HG03045 (cell line): Measurements from ENCODE around the gene TRIM47.
"Not testable (repeated sequence)": the region's sequence is repeated elsewhere in the genome, so short reads cannot be mapped to it uniquely, and the experiment has no call there.

Experiments used
- ATAC-seq: cut with Tn5 transposase; IDR thresholded peaks from one replicate; pipeline ENCODE4 v1.9.1; 2021; ENCODE audit warnings: mild to moderate bottlenecking, moderate library complexity; ENCODE audit not compliant: unreplicated experiment

Gene TRIM47

GRCh38 chr17:75869282-75870141 lies 8.9 kb downstream of the TRIM47 start:
- no peak for ATAC-seq

GRCh38 chr17:75868730-75869281 lies 9.6 kb downstream of the TRIM47 start:
- ATAC-seq, result not testable (repeated sequence)

- not testable (repeated sequence) for ATAC-seq
These were observed 12.8 kb downstream of the TRIM47 start for GRCh38 chr17:75865404-75866188.

- ATAC-seq, result peak; percentile 9
These were observed 13.5 kb downstream of the TRIM47 start for GRCh38 chr17:75864887-75865286.

GRCh38 chr17:75864448-75864871 lies 13.9 kb downstream of the TRIM47 start:
- peak; percentile 82 for ATAC-seq

GRCh38 chr17:75861927-75862317 lies 16.5 kb downstream of the TRIM47 start:
- ATAC-seq, result no peak

GRCh38 chr17:75859358-75859757 lies 19.0 kb downstream of the TRIM47 start:
- not testable (repeated sequence) for ATAC-seq

- no peak for ATAC-seq
These were observed 22.2 kb downstream of the TRIM47 start for GRCh38 chr17:75856062-75856756.

- peak; percentile 88 for ATAC-seq
These were observed 22.9 kb downstream of the TRIM47 start, which contains the start of gene WBP2 for GRCh38 chr17:75855310-75856061. Gene WBP2, minus strand, starts transcription at chr17:75855335. Its CDS starts 38 bp downstream, at chr17:75855297.

GRCh38 chr17:75854881-75855309 lies 23.5 kb downstream of the TRIM47 start:
- no peak for ATAC-seq

GRCh38 chr17:75854101-75854748 lies 24.2 kb downstream of the TRIM47 start:
- no peak for ATAC-seq

- ATAC-seq, result no peak
These were observed 24.9 kb downstream of the TRIM47 start for GRCh38 chr17:75853433-75853832.

GRCh38 chr17:75851693-75851991 lies 26.7 kb downstream of the TRIM47 start:
- ATAC-seq, result not testable (repeated sequence)

- ATAC-seq, result no peak
These were observed 27.3 kb downstream of the TRIM47 start for GRCh38 chr17:75850928-75851692.

GRCh38 chr17:75849724-75850123 lies 28.7 kb downstream of the TRIM47 start:
- ATAC-seq, result no peak

GRCh38 chr17:75849279-75849646 lies 29.1 kb downstream of the TRIM47 start:
- ATAC-seq, result no peak

GRCh38 chr17:75848523-75849278 lies 29.7 kb downstream of the TRIM47 start:
- ATAC-seq, result no peak
